ENCODE results near the gene RYR3.

- TF ChIP-seq, protein P1, sequence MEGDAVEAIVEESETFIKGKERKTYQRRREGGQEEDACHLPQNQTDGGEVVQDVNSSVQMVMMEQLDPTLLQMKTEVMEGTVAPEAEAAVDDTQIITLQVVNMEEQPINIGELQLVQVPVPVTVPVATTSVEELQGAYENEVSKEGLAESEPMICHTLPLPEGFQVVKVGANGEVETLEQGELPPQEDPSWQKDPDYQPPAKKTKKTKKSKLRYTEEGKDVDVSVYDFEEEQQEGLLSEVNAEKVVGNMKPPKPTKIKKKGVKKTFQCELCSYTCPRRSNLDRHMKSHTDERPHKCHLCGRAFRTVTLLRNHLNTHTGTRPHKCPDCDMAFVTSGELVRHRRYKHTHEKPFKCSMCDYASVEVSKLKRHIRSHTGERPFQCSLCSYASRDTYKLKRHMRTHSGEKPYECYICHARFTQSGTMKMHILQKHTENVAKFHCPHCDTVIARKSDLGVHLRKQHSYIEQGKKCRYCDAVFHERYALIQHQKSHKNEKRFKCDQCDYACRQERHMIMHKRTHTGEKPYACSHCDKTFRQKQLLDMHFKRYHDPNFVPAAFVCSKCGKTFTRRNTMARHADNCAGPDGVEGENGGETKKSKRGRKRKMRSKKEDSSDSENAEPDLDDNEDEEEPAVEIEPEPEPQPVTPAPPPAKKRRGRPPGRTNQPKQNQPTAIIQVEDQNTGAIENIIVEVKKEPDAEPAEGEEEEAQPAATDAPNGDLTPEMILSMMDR (IDR thresholded peaks at IDR 0.05), result no peak
- no peak for TF ChIP-seq POLR2A (IDR thresholded peaks at IDR 0.05)
These were observed 11.3 kb downstream of the RYR3 start for GRCh38 chr15:33322091-33322490.
